SK-N-SH (cell line): ENCODE results near the gene PPP4R2. TPM values are rescaled to one million over a fixed set of nuclear protein-coding genes. Genes with fewer than 3 reads are reported as not detected.

ENCODE experiments used
- CTCF ChIA-PET: fragments of 300-600, 350-600 bp; formaldehyde crosslinking; extraction: SDS; loops from one replicate; lab custom pipeline; 2021; lab: Yijun Ruan, JAX
- POLR2A ChIA-PET: fragments of 350-600 bp; sonication (Branson Sonifier 250); formaldehyde crosslinking; extraction: SDS; loops from one replicate; lab custom pipeline; 2020; ENCODE audit warnings: antibody characterized with exemption, inconsistent platforms; lab: Yijun Ruan, JAX
- DNase-seq: peaks from one replicate; pipeline ENCODE4 v3.0.0; 2012
- H2AFZ ChIP-seq: fragments of 200-600 bp; sonication (generic); 2 replicates; pipeline ENCODE4 v1.8.1; 2016; ENCODE audit warnings: antibody characterized with exemption, mild to moderate bottlenecking, low read depth
- H3F3A ChIP-seq: fragments of 200-600 bp; sonication (generic); replicated peaks from 2 replicates; pipeline ENCODE3; 2016; ENCODE audit warnings: antibody characterized with exemption, mild to moderate bottlenecking; ENCODE audit not compliant: insufficient read depth
- H3K27ac ChIP-seq, 2 experiments: fragments of 200-500 bp in 1 of 2; fragments of 200-600 bp in 1 of 2; sonication (Bioruptor generic) in 1 of 2; sonication (generic), shearing (Covaris generic) in 1 of 2; 2 replicates each; pipeline versions ENCODE4 v1.5.1 to v1.6.1; 2014 to 2016; ENCODE audit warnings: low read depth in 2 of 2, inconsistent platforms in 1 of 2, low read length in 1 of 2, mild to moderate bottlenecking in 1 of 2, mixed read lengths in 1 of 2
- H3K27me3 ChIP-seq: fragments of 200-600 bp; sonication (generic), shearing (Covaris generic); 2 replicates; pipeline ENCODE4 v1.6.1; 2016; ENCODE audit warnings: mixed run types; ENCODE audit not compliant: insufficient read depth
- H3K36me3 ChIP-seq, 2 experiments: fragments of 200-500 bp in 1 of 2; fragments of 200-600 bp in 1 of 2; sonication (Bioruptor generic) in 1 of 2; sonication (generic) in 1 of 2; replicated peaks in 1 of 2; 2 replicates each; pipeline versions ENCODE3 to v1.5.1; 2014 to 2016; ENCODE audit warnings: low read length in 1 of 2, mild to moderate bottlenecking in 1 of 2; ENCODE audit not compliant: insufficient read depth in 2 of 2, control insufficient read depth in 1 of 2
- H3K4me1 ChIP-seq, 2 experiments: fragments of 200-500 bp in 1 of 2; fragments of 200-600 bp in 1 of 2; sonication (Bioruptor generic) in 1 of 2; sonication (generic), shearing (Covaris generic) in 1 of 2; 2 replicates each; pipeline versions ENCODE4 v1.5.1 to v1.6.1; 2014 to 2016; ENCODE audit warnings: low read depth in 1 of 2, low read length in 1 of 2, mixed run types in 1 of 2; ENCODE audit not compliant: insufficient read depth in 2 of 2, control insufficient read depth in 1 of 2
- H3K4me2 ChIP-seq: fragments of 200-600 bp; sonication (generic), shearing (Covaris generic); 2 replicates; pipeline ENCODE4 v1.6.1; 2017; ENCODE audit warnings: mixed run types
- H3K4me3 ChIP-seq, 2 experiments: fragments of 200-500 bp in 1 of 2; fragments of 200-600 bp in 1 of 2; sonication (Bioruptor generic) in 1 of 2; sonication (generic), shearing (Covaris generic) in 1 of 2; 2 replicates each; pipeline versions ENCODE4 v1.5.1 to v1.8.1; 2014 to 2016; ENCODE audit warnings: low read depth in 2 of 2, inconsistent platforms in 1 of 2, low read length in 1 of 2, mild to moderate bottlenecking in 1 of 2, mixed read lengths in 1 of 2, moderate library complexity in 1 of 2
- H3K79me2 ChIP-seq: fragments of 200-600 bp; sonication (generic); 2 replicates; pipeline ENCODE4 v1.8.1; 2017; ENCODE audit warnings: mild to moderate bottlenecking; ENCODE audit not compliant: insufficient read depth
- H3K9ac ChIP-seq: fragments of 200-600 bp; sonication (generic); 2 replicates; pipeline ENCODE4 v1.6.1; 2017; ENCODE audit warnings: mixed run types
- H3K9me2 ChIP-seq: fragments of 200-600 bp; sonication (generic); 2 replicates; pipeline ENCODE4 v1.6.1; 2017; ENCODE audit warnings: mixed run types
- H3K9me3 ChIP-seq: fragments of 200-600 bp; sonication (generic); 2 replicates; pipeline ENCODE4 v1.6.1; 2017; ENCODE audit warnings: mixed run types, mild to moderate bottlenecking, moderate library complexity
- H4K20me1 ChIP-seq: fragments of 200-600 bp; sonication (generic); 2 replicates; pipeline ENCODE4 v1.6.1; 2017; ENCODE audit warnings: mild to moderate bottlenecking, mixed run types; ENCODE audit not compliant: insufficient read depth
- CHD2 ChIP-seq: fragments of 150-350 bp; IDR thresholded peaks from 2 replicates; pipeline ENCODE4 v1.6.1; 2018; ENCODE audit warnings: low read length; ENCODE audit not compliant: partially characterized antibody
- EZH2phosphoT487 ChIP-seq: fragments of 200-600 bp; sonication (generic); IDR thresholded peaks from 2 replicates; pipeline ENCODE4 v1.6.1; 2017; ENCODE audit warnings: low read depth, mixed run types, mild to moderate bottlenecking, antibody characterized with exemption, moderate library complexity, borderline replicate concordance
- FOSL2 ChIP-seq: IDR thresholded peaks from 2 replicates; pipeline ENCODE4 v1.4.0; 2012; ENCODE audit warnings: low read depth, mild to moderate bottlenecking, moderate library complexity, borderline replicate concordance
- FOXM1 ChIP-seq: IDR thresholded peaks from 2 replicates; pipeline ENCODE4 v1.4.0; 2012; ENCODE audit warnings: low read depth, mild to moderate bottlenecking
- GABPA ChIP-seq: IDR thresholded peaks from 2 replicates; pipeline ENCODE4 v1.4.0; 2012; ENCODE audit warnings: low read depth, mild to moderate bottlenecking
- NFIC ChIP-seq: IDR thresholded peaks from 2 replicates; pipeline ENCODE4 v1.4.0; 2012; ENCODE audit warnings: borderline replicate concordance
- NRF1 ChIP-seq: IDR thresholded peaks from 2 replicates; pipeline ENCODE4 v1.6.1; 2012; ENCODE audit warnings: low read depth, mild to moderate bottlenecking, low read length
- RAD21 ChIP-seq: IDR thresholded peaks from 2 replicates; pipeline ENCODE4 v1.6.1; 2012; ENCODE audit warnings: mild to moderate bottlenecking, low read length
- RXRA ChIP-seq: IDR thresholded peaks from 2 replicates; pipeline ENCODE4 v1.4.0; 2012; ENCODE audit warnings: low read depth, mild to moderate bottlenecking, borderline replicate concordance
- TAF1 ChIP-seq: IDR thresholded peaks from 2 replicates; pipeline ENCODE4 v1.6.1; 2012; ENCODE audit warnings: low read depth, mild to moderate bottlenecking, low read length, moderate library complexity, borderline replicate concordance
- TCF12 ChIP-seq: IDR thresholded peaks from 2 replicates; pipeline ENCODE4 v1.4.0; 2012
- TEAD4 ChIP-seq: IDR thresholded peaks from 2 replicates; pipeline ENCODE4 v1.4.0; 2012; ENCODE audit warnings: mild to moderate bottlenecking, borderline replicate concordance; ENCODE audit not compliant: insufficient read depth
- YY1 ChIP-seq: IDR thresholded peaks from 2 replicates; pipeline ENCODE4 v1.4.0; 2012; ENCODE audit warnings: low read depth, mild to moderate bottlenecking
- WGBS: methylation state at CpG from one replicate; pipeline ENCODE4 v1.1.6; 2017; ENCODE audit warnings: low lambda C conversion rate; 5-methylcytosine and 5-hydroxymethylcytosine counted together
- polyA plus RNA-seq, 3 experiments: library from polyadenylated mRNA; depleted of rRNA; stranded (reverse); fragments of >200 nt; gene quantifications; 2 replicates each; pipeline ENCODE4 v1.2.3, GENCODE V29; 2012
- TF ChIP-seq, protein P1 (sequence below): IDR thresholded peaks from 2 replicates; pipeline ENCODE4 v1.4.0; 2012; ENCODE audit warnings: low read depth, borderline replicate concordance
- TF ChIP-seq, protein P2 (sequence below): IDR thresholded peaks from 2 replicates; pipeline ENCODE4 v1.4.0; 2012; ENCODE audit warnings: low read depth, borderline replicate concordance
- TF ChIP-seq, protein P3 (sequence below): fragments of 200-600 bp; sonication (generic); IDR thresholded peaks from 2 replicates; pipeline ENCODE4 v1.6.1; 2017; ENCODE audit warnings: antibody characterized with exemption, mild to moderate bottlenecking, moderate library complexity

The PPP4R2 gene
- polyA plus RNA-seq, 1 of the 3 experiments (the other 2 are of a cell fraction), result 8.9 TPM

DNA sequence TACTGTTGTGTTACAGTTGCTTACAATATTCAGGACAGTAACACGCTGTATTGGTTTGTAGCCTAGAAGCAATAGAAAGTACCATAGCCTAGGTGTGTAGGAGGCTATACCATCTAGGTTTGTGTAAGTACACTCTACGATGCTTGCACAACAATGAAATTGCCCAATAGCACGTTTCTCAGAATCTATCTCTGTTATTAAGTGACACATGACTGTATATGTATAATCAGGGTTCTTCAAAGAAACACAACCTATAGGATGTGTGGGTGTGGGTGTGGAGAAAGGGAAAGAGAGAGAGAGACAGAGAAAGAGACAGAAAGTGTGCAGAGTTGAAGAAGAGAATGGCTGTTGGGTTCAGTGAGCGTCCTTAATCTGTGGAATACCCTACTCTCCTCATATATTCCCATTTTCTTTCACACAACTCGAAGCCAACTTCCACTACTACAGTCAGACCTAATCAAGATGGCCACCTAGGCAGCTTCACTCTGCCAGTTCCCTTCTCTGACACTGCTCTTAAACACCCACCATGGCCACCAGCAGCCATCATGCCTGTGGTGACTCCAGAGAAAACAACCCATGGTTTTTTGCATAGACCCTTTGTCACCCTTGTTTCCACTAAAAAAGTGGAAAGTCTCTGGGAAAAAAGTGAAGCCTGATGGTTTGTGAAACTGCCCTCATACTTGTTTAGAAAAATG is 5.8 kb upstream of the PPP4R2 start:
- POLR2A ChIA-PET, result no interaction called here
- H3K4me3 ChIP-seq, result no peak overlapping the region
- no peak for TF ChIP-seq TEAD4
- no peak for TF ChIP-seq EZH2phosphoT487
- TF ChIP-seq RXRA, result no peak
- TF ChIP-seq TAF1, result no peak
- no peak for TF ChIP-seq YY1
- TF ChIP-seq CHD2, result no peak
- TF ChIP-seq, protein P1, sequence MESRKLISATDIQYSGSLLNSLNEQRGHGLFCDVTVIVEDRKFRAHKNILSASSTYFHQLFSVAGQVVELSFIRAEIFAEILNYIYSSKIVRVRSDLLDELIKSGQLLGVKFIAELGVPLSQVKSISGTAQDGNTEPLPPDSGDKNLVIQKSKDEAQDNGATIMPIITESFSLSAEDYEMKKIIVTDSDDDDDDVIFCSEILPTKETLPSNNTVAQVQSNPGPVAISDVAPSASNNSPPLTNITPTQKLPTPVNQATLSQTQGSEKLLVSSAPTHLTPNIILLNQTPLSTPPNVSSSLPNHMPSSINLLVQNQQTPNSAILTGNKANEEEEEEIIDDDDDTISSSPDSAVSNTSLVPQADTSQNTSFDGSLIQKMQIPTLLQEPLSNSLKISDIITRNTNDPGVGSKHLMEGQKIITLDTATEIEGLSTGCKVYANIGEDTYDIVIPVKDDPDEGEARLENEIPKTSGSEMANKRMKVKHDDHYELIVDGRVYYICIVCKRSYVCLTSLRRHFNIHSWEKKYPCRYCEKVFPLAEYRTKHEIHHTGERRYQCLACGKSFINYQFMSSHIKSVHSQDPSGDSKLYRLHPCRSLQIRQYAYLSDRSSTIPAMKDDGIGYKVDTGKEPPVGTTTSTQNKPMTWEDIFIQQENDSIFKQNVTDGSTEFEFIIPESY, result no peak
- TF ChIP-seq FOSL2, result no peak
- TF ChIP-seq, protein P2, sequence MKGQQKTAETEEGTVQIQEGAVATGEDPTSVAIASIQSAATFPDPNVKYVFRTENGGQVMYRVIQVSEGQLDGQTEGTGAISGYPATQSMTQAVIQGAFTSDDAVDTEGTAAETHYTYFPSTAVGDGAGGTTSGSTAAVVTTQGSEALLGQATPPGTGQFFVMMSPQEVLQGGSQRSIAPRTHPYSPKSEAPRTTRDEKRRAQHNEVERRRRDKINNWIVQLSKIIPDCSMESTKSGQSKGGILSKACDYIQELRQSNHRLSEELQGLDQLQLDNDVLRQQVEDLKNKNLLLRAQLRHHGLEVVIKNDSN, result no peak
- TF ChIP-seq, protein P3, sequence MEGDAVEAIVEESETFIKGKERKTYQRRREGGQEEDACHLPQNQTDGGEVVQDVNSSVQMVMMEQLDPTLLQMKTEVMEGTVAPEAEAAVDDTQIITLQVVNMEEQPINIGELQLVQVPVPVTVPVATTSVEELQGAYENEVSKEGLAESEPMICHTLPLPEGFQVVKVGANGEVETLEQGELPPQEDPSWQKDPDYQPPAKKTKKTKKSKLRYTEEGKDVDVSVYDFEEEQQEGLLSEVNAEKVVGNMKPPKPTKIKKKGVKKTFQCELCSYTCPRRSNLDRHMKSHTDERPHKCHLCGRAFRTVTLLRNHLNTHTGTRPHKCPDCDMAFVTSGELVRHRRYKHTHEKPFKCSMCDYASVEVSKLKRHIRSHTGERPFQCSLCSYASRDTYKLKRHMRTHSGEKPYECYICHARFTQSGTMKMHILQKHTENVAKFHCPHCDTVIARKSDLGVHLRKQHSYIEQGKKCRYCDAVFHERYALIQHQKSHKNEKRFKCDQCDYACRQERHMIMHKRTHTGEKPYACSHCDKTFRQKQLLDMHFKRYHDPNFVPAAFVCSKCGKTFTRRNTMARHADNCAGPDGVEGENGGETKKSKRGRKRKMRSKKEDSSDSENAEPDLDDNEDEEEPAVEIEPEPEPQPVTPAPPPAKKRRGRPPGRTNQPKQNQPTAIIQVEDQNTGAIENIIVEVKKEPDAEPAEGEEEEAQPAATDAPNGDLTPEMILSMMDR, result no peak
- TF ChIP-seq NFIC, result no peak
- no peak for TF ChIP-seq NRF1
- TF ChIP-seq FOXM1, result no peak
- no peak for TF ChIP-seq TCF12
- no peak for TF ChIP-seq GABPA
- no peak for TF ChIP-seq RAD21
- H3K4me1 ChIP-seq, result no peaks in the 10 kb centered on the region
- no peaks in the 10 kb centered on the region for H3F3A ChIP-seq
- no peaks in the 10 kb centered on the region for H3K27me3 ChIP-seq
- 0 out of 2 replicates have a peak, but pooled peaks cover 2% of the 10 kb centered on the region for H3K9me3 ChIP-seq
- H3K4me2 ChIP-seq, result no peak overlapping the region
- CTCF ChIA-PET, result no interaction called here
- no peak overlapping the region for H3K27ac ChIP-seq
- WGBS, result 79% methylated on average over 5 of the region's 5 CpGs
- no peaks in the 10 kb centered on the region for H3K79me2 ChIP-seq
- no peak overlapping the region for H3K9ac ChIP-seq
- no peaks in the 10 kb centered on the region for H4K20me1 ChIP-seq
- no peak for DNase-seq
- H3K9me2 ChIP-seq, result no peaks in the 10 kb centered on the region
- no peak overlapping the region for H2AFZ ChIP-seq
- H3K36me3 ChIP-seq, result no peaks in the 10 kb centered on the region
